GM18505 (cell line): ENCODE results near the gene USP37.

ENCODE experiments used
- ATAC-seq: cut with Tn5 transposase; IDR thresholded peaks from one replicate; pipeline ENCODE4 v1.9.1; 2021; ENCODE audit not compliant: unreplicated experiment
- POLR2A ChIP-seq: IDR thresholded peaks from 4 replicates; pipeline ENCODE4 v1.6.1; 2011; ENCODE audit warnings: borderline replicate concordance; ENCODE audit not compliant: insufficient read depth, insufficient read length; ENCODE audit errors: extremely low read depth

The USP37 gene

DNA sequence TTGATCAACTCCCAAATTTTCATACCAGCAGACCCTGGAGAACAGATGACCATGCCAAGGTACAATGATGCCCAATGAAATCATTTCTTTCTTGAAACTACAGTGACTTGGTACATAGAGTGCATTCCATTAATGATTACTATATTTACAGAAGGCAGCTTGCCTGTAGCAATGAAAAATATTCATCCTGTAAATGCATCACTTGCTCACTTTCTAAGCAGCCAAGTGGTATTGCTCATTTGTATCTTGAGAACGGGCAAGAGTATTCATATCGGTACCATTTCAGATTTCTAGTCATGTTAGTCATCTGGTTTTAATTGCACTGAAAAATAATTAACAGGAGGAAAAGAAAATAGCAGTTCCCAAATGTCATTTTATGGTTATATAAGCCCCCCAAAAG is 89.6 kb downstream of the USP37 start:
- ATAC-seq, result no peak
- TF ChIP-seq POLR2A, result no peak

DNA sequence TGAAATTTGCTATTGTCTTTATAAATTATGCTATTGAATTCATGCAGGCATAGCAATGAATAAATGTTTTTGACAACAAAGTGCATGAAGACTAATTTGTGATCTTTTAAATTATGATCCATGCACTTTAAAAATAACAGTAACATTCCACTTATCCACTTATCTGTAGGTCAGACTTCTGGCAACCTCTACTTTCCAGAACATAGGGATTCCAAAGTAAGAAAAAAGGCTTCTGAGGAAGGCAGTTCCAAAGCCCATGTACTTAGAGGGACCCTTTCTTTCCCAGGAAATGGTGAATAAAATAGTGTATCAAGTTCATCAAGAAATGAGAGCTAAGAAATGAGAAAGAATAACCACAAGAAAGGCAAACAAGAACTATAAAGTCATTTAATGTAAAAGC is 90.9 kb downstream of the USP37 start:
- ATAC-seq, result no peak
- TF ChIP-seq POLR2A, result no peak

GRCh38 chr2:218476676-218477075 is 91.5 kb downstream of the USP37 start:
- TF ChIP-seq POLR2A, result no peak

DNA sequence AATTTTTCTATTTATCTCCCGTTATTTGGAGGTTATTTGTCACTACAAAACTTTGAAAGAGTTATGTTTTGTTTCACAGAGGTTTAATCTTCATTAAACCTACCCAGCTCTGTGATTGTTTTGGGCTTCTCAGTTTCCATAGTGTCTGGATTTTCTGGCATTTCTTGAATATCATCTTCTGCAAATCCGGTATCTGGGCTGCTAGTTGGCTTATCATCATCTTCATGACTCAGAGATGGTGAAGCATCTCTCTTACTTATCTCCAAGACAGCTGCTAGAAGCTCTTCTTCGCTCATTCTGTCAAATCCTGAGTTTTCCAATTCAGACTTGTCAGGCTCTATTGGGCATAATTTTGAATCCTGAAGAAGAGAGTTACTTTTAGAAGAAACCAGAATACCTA is 93.6 kb downstream of the USP37 start:
- TF ChIP-seq POLR2A, result no peak
- no peak for ATAC-seq

More at GRCh38 chr2:218476676-218477075, 91.5 kb downstream of the USP37 start:
- no peak for ATAC-seq

DNA sequence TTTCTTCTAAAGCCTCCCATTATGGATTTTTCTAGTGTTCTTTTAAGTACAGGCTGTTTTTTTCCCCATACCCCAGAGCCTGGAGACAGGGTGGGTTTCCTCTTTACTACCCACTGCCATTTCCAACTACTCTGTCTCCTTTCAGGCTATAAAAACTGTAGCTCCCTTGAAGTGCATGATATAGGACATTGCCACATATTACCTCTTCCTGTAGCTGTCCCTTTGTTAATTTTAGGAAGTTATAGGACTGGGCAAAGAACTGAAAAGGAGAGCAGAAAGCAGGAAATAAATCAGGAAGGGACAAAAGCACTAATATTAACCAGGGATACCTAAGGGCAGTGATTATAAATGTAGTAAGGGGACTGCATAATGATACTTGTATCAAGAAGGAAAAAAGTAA is 95.2 kb downstream of the USP37 start:
- no peak for ATAC-seq
- TF ChIP-seq POLR2A, result no peak

DNA sequence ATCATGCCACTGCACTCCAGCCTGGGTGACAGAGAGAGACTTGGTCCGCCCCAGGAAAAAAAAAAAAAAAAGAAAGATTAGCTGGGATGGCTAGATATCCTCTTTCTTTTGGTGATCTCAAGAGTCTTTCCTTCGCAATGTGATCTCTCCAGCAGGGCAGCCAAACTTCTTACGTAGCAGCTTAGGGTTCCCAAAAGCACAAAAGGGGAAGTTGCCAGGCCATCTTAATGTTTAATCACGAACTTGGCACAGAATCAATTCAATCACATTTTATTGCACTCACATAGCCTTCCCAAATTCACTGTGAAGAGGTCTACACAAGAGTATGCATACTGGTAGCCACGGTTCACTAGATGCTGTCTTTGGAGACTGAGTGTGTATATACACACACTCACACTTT is 96.2 kb downstream of the USP37 start:
- TF ChIP-seq POLR2A, result no peak
- no peak for ATAC-seq

GRCh38 chr2:218471036-218471435 is 97.1 kb downstream of the USP37 start:
- TF ChIP-seq POLR2A, result no peak
- ATAC-seq, result no peak

- ATAC-seq, result no peak
- no peak for TF ChIP-seq POLR2A
Observed at GRCh38 chr2:218470448-218470847, 97.7 kb downstream of the USP37 start.

DNA sequence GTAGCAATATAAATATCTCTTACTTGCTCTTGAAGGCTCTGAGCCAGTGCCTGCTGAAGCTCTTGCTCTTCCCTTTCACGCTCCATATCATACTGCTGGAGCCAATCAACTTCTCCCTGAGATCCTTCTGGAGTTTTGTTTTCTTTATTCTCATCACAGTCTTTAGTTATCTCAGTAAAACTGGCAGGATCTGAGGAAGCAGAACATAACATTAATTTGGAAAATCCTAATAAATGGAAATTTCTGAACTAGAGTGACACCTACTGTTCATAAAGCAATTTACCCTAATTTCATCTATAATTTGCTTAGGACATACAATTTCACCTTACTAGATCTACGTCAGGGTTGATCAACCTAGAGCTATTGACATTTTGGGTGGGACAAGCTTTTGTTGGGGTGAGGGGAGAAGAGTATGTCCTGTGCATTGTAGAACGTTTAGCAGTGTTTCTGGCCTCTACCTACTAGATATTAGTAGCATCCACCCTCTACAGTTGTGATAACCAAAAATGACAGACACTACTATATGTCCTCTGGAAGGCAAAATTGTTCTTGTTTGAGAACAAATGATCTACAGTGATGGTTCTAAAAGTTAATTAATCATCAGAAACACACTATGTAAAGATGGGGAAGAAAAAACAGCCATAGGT is 102.0 kb downstream of the USP37 start:
- no peak for TF ChIP-seq POLR2A
- ATAC-seq, result no peak

GRCh38 chr2:218458598-218458997 is 109.6 kb downstream of the USP37 start:
- ATAC-seq, result no peak
- no peak for TF ChIP-seq POLR2A

DNA sequence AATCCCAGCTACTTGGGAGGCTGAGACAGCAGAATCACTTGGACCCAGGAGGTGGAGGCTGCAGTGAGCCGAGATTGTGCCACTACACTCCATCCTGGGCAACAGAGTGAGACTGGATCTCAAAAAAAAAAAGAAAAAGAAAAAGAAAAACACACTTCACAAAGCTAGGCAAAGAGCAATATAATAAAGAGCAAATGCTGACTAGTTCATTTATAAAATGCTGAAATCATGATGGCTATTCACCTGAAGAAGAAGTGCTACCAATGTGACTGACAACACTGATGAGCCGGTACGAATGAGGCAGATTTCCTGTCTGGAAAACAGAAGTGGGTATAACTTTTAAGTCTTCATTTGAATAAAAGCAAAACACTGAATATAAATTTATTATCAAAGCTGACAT is 111.3 kb downstream of the USP37 start:
- TF ChIP-seq POLR2A, result no peak
- no peak for ATAC-seq

DNA sequence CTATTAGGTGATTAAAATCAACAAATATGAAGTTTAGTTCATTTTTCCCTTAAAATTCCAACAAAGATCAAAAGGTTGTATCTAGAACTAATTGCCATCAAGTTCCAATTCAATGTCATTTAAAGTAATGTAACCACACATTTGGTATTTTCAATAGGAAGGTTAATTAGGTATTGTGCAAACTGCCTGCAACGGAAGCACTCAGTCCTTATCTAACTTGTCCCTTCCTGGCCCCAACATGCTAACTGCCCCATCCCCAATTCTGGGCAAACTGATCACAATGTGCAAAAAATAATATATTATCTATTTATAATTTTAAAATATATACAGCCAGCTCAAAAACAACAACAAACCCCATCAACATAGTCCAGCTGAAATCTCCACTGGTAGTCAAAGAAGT is 116.1 kb downstream of the USP37 start:
- no peak for ATAC-seq
- no peak for TF ChIP-seq POLR2A

- ATAC-seq, result no peak
- no peak for TF ChIP-seq POLR2A
Observed at GRCh38 chr2:218448934-218449333, 119.2 kb downstream of the USP37 start.

DNA sequence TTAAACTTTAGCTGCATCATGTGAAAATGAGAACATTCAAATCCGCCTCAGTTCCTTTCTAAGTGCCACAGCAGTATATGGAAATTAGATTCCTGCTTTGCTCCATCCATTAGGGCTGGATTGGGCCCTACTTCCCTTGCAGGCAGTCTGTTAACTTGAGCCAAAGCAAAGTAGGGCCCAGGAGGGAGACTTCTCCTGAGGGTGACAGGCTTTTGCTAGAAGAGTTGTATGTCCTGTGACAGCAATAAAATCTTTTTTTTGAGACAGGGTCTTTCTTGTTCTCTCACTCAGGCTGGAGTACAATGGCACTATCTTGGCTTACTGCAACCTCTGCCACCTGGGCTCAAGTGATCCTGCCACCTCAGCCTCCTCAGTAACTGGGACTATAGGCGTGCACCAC is 121.1 kb downstream of the USP37 start:
- no peak for TF ChIP-seq POLR2A
- no peak for ATAC-seq

- no peak for ATAC-seq
- TF ChIP-seq POLR2A, result no peak
Observed at GRCh38 chr2:218446547-218446946, 121.6 kb downstream of the USP37 start.

GRCh38 chr2:218445602-218446001 is 122.5 kb downstream of the USP37 start:
- ATAC-seq, result no peak
- no peak for TF ChIP-seq POLR2A

DNA sequence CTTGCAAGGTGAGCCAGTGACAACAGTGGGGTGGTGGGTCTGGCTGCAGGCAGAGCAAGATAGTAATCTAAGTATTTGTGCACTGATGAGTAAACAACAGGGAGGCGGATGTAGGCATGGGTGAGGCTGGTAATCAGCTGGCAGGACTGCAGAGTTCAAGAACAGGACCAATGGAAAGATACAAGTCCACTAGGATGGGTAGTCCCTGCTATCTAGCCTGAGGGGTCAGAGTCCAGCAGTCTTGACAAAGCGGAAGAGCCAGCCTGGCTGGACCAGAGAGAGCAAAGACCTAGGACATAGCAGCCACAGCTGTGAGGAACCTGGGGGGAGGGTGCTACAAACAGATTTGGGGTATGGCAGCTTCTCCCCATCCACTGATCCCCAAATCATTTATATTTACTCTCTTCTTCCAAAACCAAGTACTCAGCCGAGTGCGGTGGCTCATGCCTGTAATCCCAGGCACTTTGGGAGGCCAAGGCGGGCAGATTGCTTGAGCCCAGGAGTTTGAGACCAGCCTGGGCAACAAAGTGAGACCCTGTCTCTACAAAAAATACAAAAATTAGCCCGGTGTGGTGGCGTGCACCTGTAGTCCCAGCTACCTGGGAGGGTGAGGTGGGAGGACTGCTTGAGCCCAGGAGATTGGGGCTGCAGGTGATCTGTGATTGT is 123.3 kb downstream of the USP37 start:
- no peak for ATAC-seq
- no peak for TF ChIP-seq POLR2A
